Upper lobe of left lung (tissue), 4 donors: ENCODE data around the gene ELAC1.

Experiments
- CTCF ChIP-seq, 6 experiments: fragments of 450-650 bp in 4 of 6; fragments of 200-600 bp in 2 of 6; sonication (generic) in 2 of 6; IDR thresholded peaks; one replicate each; pipeline ENCODE4 v1.5.1; 2016 to 2019; ENCODE audit warnings: antibody characterized with exemption in 6 of 6
- POLR2A ChIP-seq, 4 donors: fragments of 450-650 bp; IDR thresholded peaks; one replicate each; pipeline ENCODE4 v1.5.1; 2016 to 2017; ENCODE audit warnings: antibody characterized with exemption in 4 of 4, mild to moderate bottlenecking in 2 of 4

GRCh38 chr18:51030537-51031258 is 62.9 kb downstream of the ELAC1 start:
- TF ChIP-seq POLR2A (IDR thresholded peaks at IDR 0.05): no peak
- peak in 1 of 6 experiments; percentile 22 for TF ChIP-seq CTCF (IDR thresholded peaks at IDR 0.05)
